CD4-positive, alpha-beta T cell treated with Interleukin-12 subunit alpha and Interleukin-12 subunit beta, for 1 hour (primary cell): ENCODE results near the gene KCNK18.
"Not testable (repeated sequence)": the region's sequence is repeated elsewhere in the genome, so short reads cannot be mapped to it uniquely, and the experiment has no call there.

Source experiments
- DNase-seq: peaks from one replicate; pipeline ENCODE4 v3.0.0-alpha.2; 2020

KCNK18 gene

DNA sequence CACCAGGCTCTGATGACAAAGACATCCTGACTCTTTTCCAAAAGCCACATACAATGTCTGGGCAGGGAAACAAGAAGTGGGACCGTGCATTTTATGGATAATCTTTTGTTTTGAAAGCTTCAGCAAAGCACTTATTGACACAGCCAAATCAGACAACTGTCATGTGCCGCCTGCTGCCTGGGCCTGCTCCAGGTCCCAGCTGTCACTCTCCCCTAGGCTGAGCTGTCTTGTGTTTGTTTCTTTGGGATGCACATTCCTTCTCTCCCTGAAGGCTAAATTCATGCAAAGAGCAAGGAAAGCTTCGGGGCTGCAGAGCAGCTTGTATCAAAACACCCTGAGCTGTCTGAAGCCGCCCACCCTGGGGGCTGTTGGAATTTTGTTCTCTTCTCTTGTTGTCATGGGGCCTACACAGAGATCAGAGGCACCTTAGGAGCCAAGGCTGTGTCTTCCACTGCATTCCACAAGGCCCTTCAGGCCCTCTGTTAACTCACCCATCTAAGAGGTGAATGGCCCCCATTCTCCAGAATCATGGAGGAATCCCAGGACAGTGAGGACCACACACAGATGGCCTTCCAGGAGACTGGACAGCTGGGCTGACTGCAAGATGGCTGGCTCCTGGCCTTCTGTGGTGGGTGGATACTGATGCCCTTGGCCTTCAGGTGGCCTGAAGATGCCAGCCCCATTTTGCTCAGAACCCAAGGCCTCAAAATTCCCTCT, 25.8 kb downstream of the KCNK18 start:
- DNase-seq = no peak

GRCh38 chr10:117223693-117224430, 26.6 kb downstream of the KCNK18 start:
- DNase-seq = no peak

- DNase-seq = no peak
Observed at GRCh38 chr10:117224881-117225280, 27.6 kb downstream of the KCNK18 start.

DNA sequence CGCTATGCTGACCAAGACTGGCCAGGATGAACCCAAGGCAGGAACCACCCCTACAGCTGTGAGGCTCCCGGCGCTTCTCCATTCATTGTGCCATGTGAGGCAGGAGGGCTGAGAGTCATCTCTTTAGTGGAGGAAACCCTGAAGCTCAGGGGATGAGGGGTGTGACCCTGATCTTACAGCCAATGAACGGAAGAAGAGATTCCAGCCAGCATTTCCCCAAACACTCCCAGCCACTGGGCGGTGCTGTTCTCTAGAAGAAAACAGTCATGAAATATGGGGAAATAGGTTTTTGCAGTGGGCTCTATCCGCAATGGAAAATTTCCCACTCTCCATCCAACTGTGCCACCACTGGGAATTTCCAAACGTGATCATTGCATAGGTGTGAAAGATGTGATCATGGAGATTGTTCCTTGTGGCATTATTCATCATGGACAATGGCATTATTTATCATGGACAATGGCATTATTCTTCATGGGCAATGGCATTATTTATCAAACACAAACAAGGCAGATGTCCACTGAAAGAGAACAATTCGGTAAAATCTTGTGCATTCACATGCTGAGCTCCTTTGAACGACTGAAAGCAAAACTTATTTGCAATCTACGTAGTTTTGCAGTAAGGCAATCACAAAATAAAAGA, 29.6 kb downstream of the KCNK18 start:
- no peak for DNase-seq

DNA sequence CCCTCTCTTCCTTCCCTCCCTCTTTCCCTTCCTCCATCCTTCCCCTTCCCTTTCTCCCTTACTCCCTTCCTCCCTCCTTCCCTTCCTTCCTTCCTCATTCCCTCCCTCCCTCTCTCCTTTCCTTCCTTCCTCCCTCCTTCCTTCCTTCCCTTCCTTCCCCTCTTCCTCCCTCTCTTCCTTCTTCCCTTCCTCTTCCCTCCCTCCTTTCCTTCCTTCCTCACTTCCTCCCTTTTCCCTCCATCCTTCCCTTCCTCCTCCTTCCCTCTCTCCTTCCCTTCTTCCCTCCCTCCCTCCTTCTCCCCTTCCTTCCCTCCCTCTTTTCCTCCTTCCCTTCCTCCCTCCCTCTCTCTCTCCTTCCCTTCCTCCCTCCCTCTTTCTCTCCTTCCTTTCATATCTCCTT, 30.9 kb downstream of the KCNK18 start:
- no peak for DNase-seq

DNA sequence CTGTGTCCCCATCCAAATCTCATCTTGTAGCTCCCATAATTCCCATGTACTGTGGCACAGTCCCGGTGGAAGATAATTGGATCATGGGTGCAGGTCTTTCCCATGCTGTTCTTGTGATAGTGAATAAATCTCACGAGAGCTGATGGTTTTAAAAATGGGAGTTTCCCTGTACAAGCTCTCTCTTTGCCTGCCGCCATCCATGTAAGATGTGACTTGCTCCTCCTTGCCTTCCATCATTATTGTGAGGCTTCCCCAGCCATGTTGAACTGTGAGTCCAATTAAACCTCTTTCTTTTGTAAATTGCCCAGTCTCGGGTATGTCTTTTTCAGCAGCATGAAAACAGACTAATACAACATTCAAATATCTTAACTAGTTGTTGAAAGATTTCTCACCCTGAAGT, 32.8 kb downstream of the KCNK18 start:
- DNase-seq = not testable (repeated sequence)

GRCh38 chr10:117237401-117237991, 40.2 kb downstream of the KCNK18 start:
- no peak for DNase-seq

DNA sequence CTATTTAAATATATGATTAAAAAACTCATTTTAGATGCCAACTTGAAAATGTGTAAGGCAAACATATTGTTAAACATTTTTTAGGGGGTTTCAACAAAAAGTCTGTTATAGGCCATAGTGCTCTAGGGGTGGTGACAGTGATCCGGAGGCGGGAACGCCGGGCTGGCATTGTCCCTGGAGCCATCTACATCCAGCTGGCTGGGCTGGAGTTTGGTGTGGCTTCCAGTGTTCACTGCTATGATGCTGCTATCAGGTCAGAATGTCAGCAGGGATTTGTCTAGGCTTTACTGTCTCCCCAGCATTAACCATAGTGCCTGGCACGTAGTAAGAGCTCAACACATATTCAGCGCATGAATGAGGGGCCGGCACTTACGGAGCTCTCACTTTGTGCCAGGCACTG, 41.8 kb downstream of the KCNK18 start:
- no peak for DNase-seq

GRCh38 chr10:117239721-117240620, 42.7 kb downstream of the KCNK18 start:
- DNase-seq = no peak

- DNase-seq = no peak
Observed at GRCh38 chr10:117240621-117241529, 43.6 kb downstream of the KCNK18 start, which contains the start of gene SLC18A2. Gene SLC18A2, plus strand, starts transcription at chr10:117241114. Its CDS starts 580 bp downstream, at chr10:117241694.

DNA sequence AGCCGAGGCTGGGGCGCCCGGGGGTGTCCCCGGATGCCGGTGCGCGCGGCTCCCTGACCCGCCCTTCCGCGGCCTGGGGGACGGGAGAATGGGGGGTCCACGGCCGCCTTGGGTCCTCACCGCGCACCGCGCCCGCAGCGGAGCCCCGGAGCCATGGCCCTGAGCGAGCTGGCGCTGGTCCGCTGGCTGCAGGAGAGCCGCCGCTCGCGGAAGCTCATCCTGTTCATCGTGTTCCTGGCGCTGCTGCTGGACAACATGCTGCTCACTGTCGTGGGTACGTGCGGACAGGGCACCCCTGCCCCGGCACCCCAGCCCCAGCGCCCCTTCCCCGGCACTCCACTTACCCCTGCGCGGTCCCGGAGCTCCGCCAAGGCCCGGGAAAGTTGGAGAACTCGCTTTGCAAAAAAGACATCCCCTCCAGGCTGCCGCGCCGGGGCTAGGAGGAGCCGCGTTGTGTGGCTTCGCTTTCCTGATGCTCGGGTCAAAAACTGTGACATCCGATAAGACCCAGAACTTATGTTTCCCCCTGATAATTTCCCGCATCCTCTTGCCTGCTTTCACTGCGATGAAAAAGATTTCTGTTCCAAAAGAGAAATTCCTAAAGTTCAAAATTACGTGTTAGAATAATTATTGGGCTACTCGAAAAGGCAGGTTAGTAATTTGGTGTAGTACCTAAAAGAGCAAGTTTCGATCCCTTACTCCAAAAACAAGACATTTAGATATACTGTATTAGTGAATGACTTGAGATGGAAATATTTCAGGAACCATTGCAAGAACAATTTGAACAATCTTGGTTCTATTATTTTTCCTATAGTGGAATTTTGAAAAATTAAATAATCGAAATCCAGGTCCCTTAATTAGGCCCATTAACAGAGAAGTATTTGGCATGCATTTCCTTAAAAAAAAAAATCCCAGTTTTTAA, 44.5 kb downstream of the KCNK18 start:
- no peak for DNase-seq

- no peak for DNase-seq
Observed at GRCh38 chr10:117242463-117242832, 45.2 kb downstream of the KCNK18 start.

- no peak for DNase-seq
Observed at GRCh38 chr10:117246997-117247671, 49.8 kb downstream of the KCNK18 start.

DNA sequence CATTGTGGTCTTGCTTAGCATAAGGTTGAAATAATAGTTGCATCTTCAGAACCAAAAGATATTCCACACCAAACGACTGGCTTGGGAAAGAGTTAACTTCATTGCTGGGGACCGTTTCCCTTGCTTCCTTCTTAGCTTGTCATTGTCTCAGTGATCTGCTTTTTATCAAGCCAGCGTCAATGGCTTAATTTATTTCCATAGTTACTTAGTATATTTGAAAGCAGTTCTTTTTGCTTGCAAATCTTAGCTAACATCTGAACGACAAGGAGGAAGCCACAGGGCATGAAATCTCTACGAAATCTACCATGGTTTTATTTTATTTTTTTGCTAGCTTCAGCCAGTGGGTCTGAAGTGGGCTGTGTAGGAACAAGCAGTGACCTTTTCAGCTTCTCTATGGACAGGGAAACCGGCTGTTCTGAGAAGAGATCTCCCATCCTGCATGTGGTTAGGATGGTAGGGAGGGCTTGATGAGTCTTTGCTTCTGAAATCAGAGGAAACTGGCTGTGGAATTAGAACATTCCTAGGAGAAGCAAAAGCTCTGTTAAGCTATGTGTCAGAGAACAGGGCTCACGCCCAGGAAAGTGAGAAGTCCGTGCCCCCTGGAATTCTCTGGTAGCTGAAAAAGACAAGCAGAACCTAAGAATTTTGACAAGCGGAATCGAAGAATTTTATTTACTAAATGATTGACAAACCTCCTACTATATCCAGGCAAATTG, 51.6 kb downstream of the KCNK18 start:
- DNase-seq = no peak

GRCh38 chr10:117249493-117250093, 52.3 kb downstream of the KCNK18 start:
- no peak for DNase-seq

DNA sequence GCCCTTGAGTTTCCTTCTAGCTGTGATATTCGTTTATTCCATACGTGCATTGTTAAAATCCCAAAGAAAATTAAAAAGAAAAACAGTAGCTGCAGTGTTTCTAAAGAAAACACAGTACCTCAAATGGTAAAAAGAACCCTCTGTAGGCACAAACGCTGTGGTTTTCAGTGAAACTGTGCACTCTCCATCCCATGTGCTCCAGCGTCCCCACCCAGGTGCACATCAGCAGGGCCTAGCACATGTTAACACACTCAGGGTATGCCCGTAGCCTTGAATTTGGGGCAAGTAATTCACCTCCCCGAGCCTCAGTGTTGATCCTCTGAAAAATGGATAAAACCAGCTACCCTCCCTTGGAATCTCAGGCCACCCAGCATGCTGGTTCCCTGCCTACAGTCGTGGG, 53.1 kb downstream of the KCNK18 start:
- no peak for DNase-seq

- no peak for DNase-seq
Observed at GRCh38 chr10:117253908-117254307, 56.6 kb downstream of the KCNK18 start.

GRCh38 chr10:117254338-117254737, 57.0 kb downstream of the KCNK18 start:
- no peak for DNase-seq
